ENCODE data around the gene SEC16A.

Gene SEC16A

DNA sequence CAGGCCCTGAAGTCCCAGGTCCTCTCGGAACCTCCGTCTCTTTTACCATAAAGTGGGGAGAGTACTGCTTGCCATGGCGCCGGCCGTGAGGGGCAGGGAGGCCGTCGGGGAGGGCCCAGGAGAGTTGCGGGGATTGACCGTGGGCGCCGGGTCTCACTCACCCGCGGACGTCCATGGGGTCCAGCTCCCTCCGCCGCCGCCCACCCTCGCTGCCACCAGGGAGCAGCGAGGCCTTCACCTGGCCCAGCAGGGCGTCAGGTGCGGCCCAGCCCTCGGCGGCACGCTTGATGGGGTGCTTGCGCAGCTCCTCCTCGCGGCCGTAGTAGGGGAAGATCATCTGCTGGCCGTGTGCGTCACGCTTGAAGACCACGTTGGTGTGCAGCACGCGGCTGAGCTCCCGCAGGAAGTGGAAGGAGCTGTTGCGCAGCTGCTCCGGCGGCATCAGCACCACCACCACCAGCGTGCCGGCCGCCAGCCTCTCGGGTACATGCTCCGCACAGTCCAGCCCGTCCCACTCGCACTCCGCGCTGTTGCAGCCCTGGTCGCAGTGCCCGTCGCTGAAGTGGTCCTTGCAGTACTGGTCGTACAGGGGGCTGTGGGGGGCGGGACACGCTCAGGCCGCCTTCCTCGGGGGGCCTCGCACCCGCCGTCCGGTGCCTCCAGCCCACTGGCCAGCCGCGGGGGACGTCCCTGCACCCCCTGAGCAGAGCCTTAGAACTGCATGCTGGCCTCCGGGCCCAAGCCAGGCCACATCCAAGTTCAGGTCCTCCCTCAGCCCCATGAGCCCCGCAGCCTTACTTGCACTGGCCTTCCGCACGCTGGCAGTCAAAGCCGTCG is 21.9 kb upstream of the SEC16A start:
- no peak for DNase-seq (ENCODE audit: low read depth)

DNA sequence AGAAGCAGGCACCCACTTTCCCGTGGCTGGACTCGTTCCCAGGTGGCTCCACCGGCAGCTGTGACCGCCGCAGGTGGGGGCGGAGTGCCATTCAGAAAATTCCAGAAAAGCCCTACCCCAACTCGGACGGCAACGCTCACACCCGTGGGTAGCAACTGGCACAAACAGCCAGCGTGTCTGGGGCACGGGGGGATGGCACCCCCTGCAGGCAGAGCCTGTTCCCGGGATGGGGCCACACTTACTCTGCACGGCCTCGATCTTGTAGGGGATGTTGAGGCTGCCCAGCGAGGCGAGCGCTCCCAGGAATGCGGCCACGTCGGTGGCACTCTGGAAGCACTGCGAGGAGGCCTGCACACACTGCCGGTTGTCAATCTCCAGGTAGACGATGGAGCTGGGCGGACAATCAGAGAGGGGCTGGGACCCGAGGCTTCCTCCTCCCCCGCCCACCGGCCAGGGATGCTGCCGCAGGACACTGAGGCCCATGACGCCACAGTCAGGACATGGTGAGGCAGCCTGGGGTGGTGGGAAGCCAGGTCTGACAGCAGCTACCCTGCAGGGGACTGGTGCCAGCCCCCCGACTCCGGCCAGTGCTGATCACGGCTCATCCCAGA is 20.2 kb upstream of the SEC16A start:
- DNase-seq (ENCODE audit: low read depth), result no peak

DNA sequence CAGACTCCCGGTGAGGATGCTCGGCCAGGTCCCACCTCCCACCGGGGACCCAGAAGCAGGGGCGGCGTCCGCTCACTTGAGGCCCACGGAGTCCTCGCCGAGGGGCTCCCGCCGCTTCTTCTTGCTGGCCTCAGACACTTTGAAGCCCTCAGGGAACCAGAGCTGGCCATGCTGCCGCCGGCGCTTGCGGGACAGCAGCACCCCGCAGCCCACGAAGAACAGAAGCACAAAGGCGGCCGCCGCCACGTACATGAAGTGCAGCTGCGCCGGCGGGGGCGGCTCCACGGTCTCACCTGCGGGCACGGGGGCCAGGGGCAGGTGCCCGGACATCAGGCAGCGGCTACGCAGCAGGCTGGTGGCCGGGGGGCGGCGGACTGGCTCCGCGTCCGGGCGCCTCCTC is 19.4 kb upstream of the SEC16A start:
- no peak for DNase-seq (ENCODE audit: low read depth)

DNA sequence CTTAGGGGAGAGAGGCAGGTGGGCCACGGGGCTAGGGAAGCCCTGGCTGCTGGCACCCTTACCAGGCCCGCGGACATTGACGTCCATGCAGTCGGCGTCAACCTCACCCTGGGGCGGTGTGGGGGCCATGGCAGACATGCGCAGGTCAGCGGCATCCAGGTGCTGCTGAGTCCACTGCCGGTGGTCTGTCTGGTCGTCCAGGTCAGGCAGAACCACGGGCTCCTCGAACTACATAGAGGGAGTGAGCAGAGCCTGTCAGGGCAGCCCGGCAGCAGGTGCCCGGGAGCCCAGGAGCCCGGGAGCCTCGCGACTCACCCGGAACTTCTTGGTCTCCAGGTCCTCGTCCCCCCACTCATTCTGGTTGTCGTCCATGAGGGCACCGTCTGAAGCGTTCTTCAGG is 18.8 kb upstream of the SEC16A start:
- DNase-seq (ENCODE audit: low read depth), result no peak

DNA sequence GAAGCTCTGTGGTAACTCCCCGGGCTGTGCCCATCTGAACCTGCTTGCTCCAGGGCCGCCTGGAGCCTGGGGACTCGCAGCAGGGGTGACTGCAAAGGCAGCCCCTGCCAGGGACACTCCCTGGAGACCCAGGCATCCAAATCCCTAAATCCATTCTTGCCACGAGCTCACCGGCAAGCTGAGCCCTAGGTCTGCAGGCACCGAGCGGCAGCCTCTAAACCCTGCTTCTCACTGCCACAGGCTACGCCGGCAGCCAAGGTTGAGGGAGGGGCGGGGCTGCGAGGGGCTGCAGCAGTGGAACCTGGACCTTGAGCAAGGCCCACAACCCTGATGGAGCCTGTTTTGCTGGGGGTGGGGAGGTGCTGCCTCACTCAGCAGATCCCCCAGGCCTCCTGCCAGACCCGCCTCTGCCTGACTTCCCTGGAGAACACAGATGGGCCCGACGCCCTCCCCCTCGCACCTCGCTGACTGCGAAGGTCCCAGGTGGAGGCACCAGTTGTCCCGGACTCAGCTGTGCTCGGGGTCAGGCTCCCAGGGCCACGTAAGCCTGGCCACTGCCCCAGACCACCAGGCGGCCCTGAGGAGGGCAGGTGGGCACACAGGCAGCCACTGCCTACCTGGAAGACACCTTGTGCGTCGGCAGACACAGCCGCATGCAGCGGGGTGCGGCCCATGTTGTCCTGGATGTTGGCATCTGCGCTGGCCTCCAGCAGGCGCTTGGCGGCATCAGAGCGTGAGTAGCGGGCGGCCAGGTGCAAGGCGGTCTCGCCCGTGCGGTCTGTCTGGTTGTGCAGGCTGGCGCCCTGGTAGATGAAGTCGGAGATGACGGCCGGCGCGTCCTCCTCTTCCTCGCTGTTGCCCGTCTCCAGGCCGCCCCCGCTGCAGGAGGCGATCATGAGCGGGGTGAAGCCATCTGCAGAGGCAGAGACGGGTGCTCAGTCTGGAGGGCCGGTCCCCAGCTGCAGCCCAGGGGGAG is 17.4 kb upstream of the SEC16A start:
- DNase-seq (ENCODE audit: low read depth), result no peak

DNA sequence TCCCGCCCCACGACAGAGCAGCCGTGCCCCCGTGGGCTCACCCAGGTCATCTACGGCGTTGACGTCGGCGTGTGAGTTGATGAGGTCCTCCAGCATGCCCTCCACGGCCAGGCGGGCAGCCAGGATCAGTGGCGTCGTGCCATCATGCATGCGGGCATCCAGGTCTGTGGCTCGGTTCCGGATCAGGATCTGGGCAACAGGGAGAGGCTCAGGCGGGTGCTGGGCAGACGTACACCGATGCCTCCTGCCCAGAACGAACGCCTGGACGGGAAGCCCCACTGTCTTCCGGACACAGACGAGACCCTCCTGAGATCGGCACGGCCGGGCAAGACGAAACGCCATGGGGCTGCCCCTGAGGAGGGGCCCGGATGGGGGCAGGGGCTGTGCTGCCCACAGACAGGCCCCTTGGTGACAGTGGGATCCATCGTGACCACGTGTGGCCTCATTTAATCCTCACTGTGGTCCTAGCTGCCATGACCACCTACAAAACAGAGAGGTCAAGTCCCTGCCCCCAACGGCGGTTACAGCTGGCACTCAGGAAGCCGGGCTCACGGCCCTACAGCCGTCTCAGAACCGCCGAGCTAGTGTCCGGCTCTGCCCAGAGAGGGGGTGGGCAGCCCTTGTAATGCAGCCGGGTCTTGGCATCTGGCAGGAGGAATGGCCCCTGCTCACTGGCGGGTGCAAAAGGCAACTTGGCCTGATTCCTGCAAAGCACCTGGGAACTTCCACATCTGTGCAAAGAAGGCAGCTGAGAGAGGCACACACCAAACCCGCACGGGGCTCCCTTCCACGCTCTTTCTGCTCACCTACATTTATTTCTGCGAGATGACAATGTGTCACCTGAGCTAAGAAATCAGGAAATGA is 16.5 kb upstream of the SEC16A start:
- no peak for DNase-seq (ENCODE audit: low read depth)

DNA sequence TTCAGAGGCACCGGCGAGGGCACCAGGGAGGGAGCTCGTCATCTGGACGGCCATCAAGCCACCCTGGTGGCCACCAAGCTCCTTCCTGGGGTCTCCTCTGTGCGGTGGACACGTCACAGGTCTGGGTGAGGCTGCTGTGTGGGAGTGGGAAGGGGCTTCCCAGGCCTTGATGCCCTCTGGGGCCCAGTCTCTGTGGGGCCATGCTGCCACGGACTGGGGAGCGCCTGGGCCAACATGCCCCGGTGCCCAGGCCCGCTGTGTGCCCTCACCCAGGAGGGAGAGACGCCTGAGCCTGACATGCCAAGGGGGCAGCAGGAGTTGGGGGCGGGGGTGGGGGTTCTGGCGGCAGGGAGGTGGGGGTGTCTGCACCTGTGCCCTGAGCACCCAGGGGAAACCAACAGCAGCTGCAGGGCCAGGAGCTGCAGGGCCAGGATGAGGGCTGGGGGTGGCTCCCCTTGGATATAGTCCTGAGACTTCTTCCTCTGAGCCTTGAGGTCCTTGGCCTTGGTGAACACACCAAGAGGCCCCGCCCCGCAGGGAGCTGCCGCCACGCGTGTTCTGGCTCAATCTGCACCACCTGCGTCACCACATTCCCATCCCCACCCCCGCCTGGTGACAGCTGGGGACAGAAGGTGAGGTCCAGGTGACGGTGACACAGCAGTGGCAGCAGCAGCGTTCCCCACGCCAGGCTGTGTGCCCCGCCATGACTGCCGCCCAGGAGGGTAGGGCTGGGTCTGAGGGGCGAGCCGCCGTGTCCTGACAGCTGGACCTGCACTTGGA is 15.3 kb upstream of the SEC16A start:
- no peak for DNase-seq (ENCODE audit: low read depth)

DNA sequence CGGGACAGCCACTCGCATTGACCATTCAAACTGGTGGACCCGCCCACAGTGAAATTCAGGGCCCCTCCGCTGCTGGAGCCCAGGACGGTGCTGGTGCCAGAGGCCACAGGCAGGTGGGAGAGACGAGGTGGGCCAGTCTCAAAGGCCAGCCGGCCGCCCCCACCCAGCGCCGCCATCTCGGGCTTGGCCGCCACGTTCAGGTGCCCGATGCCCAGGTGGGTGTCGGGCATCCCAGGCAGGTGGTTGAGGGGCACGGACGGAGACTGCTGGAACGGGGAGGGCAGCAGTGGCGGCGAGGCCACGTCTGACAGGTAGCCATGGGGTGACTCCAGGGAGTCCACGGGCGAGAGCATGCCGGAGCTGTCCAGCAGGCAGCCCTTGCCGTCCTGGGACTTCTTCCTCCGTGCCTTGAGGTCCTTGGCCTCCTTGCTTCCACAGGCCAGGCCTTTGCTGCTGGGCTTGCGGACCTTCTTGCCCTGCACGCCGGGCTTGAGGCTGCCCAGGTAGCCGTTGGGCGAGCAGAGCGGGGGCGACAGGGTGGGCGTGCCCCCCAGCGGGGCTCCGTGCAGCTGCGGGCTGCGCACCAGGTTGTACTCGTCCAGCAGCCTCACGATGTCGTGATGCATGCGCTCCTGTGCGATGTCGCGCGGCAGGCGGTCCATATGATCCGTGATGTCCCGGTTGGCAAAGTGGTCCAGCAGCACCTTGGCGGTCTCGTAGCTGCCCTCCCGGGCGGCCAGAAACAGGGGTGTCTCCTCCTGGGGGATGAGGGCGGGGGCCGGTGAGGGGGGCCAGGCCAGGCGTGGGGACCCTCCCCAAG is 14.2 kb upstream of the SEC16A start:
- DNase-seq (ENCODE audit: low read depth), result no peak

DNA sequence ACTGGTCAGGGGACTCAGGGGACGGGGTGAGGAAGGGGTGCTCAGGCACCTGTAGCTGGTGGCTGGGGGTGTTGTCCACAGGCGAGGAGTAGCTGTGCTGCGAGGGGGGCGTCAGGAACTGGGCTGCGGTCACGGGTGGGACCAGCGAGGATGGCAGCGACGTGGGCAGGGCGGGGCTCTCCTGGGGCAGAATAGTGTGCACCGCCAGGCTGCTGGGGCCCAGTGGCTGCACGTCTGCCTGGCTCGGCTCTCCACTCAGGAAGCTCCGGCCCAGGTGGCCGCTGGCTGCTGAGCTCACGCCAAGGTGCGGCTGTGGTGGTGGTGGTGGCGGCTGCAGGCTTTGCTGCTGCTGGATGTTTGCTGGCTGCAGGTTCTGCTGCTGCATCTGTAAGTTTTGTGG is 13.3 kb upstream of the SEC16A start:
- no peak for DNase-seq (ENCODE audit: low read depth)

DNA sequence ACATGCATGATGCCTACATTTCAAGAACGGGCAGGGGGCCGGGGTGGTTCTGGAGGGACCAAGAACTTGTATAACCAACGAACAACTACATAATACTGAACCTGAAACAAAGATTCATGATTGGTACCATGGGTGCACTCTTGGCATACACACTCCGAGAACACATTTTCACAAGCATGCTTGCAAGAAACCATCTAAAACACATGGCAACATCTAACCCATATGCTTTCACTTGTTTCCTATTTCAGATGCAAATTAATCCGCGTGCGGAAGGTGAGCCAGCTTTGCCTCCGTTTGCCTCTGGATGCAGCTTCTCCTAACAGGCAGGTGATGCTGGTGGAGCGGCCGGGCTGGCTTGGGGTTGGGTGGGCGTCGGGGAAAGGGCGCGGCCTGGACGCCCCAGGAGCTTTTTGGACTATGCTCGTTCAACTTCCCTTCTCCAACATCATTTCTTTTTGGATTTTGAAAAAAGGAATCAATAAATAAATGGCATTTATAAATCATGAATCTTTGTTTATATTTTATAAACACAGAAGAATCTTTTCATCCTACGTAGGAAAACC is 12.5 kb upstream of the SEC16A start:
- DNase-seq (ENCODE audit: low read depth), result no peak

DNA sequence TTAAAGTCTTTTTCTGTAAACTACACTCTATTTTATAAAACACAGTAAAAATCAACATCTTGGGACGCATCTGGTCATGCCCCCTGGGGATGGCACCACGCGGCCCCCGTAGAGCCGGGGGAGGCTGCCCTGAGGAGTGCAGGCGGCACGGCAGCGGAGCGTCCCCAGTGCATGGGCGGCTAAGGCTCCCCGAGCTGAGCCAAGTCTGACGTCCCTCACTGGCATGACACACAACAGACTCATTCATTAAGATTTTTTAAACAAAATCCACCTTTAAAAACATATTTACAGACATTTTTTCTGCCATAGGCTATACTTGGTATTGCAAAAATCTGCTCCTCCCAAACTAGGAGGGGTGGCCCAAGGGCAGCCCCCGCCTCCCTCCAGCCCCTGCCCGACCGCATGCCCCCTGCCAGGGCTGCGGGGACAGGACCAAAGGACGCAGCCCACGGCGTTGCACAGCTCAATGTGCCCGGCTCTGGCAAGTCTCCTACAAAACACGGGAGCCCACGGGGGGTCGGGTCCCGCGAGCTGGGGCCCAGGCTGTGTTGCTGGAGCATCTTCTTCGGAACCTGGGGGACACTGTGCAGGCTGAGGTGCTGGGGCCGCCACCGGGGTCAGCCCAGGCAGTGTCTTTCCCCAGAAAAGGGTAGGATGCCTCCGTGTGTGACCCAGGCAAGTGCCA is 11.8 kb upstream of the SEC16A start:
- DNase-seq (ENCODE audit: low read depth), result no peak

DNA sequence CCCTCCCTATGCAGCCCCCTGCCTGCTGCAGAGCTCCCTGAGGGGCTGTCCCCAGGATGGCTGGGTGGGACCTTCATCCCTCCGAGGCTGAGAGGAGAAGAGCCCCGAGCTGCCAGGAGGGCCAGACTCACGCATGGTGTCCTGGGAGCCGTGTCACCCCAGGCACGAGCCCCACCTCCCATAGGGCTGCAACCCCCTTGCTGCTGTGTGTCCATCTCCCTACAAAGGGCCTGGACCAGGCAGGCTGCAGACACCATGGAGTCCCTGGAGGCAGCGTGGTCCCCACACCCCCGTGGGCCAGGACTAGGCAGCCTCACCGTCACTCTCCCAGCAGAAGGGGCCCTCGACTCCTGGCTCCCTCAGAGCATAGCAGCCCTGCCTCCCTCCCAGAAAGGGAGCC is 11.2 kb upstream of the SEC16A start:
- DNase-seq (ENCODE audit: low read depth), result no peak

DNA sequence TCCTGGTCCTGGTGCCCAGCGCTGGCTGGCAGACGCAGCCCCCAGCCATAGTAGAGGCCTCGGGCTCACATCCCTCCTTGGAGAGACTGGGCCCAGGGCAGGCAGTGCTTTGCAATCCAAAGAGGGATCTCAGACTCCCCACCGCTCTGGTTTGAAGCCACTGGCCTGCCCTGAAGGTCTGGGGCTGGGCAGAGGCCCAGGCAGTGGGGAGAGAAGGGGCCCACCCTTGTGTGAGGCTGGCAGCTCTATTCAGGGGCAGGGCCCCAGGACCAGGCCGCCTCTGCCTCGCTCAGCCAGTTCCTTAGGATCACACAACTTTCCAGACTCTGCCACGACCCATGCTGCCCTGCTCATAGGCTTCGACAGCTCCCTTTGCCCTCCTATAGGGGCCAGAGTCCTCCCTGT is 10.7 kb upstream of the SEC16A start:
- DNase-seq (ENCODE audit: low read depth), result no peak

DNA sequence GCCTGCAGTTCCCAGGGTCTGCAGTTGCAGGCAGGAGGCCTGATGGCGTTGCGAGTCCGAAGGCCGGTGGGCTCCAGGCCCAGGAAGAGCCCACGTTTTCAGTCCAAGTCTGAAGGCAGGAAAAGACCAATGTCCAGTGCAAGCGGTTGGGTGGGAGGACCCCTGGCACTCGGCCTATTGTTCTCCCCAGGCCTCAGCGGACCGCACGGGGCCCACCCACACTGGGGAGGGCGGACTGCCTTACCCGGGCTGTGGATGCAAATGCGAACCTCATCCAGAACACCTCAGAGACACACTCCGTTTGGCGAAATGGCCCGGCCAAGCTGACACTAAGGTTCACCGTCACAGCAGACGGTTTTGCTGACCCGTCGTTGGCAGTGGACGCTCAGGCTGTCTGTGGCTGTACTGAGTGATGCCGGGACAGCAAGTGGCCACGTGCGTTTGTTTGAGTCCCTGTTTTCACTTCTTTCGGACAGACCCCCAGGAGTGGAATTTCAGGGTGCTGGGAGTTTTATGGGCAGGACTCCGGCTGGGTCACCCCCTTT is 10.2 kb upstream of the SEC16A start:
- no peak for DNase-seq (ENCODE audit: low read depth)

DNA sequence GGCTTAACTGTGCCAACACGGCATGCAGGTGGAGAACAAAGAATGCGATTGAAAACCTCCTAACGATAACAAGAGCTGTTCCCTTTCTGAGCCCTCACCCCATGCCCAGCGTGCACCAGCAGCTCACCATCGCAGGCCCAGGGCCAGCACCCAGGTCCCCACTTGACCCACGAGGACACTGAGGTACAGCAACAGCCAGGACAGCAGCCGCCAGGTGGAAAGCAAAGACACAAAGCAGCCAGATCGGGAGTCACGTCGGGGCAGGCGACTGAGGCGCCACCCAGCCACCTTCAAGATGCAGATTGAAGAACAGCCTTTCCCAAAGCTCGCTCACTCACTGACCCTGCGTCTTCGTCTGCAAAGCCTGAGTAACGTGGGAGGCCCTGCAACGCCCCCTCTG is 6.9 kb upstream of the SEC16A start:
- DNase-seq (ENCODE audit: low read depth), result no peak

DNA sequence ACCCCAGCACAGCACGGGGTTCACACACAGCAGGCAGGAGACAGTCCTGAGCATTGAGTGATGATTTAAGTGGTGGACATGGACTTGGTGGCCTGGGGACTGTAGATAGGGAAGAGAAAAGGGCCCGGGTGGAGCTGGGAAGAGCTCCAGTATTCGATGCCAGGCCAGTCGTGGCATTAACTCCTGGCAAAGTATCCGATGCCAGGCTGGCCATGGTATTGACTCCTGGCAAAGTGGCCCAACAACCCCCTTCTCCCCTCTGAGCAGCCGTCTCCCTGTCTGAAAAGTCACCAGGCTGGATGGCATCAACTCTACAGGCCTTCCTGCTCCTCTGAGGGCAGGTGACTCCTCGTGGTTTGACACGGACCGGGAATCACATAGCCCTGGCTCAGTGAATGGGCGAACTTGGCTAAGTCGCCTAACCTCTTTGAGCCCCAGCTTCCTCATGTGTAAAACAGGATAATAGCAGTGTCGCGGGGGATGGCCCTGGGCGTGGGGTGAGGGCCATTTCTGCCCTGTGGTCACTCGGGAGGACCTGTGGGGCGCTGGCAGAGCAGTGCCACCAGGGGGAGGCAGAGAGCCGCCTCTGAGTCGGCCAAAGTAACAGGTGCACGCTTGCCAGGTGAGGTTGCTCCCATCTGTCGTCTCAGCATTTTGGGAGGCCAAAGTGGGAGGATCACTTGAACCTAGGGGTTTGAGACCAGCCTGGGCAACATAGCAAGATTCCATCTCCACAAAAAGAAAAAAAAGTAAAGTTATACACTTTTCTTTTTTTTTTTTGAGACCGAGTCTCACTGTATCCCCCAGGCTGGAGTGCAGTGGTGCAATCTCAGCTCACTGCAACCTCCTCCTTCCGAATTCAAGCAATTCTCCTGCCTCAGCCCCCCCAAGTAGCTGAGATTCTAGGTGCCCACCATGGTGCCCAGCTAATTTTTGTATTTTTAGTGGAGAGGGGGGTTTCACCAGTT is 5.7 kb upstream of the SEC16A start:
- no peak for DNase-seq (ENCODE audit: low read depth)

DNA sequence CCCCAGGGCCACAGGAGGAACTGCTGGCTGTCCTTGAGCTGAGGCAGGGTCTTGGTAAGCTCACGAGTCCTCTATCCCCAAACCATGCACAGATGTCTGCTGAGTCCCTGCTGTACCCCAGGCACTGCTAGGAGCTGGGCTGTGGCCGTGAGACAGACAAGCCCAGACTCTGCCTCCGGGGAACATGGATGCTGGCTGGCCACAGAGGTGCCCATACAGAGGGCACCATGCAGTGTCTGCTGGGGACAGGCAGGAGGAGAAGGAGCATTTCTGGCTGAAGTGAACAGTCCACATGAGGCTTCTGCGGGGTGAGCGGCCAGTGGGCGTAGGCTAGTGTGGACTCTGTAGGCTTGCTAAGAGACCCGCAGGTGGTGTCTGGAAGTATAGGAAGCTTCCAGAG is 4.8 kb upstream of the SEC16A start:
- DNase-seq (ENCODE audit: low read depth), result no peak
